ENCODE measurements around the gene TRIM27. TPM values are rescaled to one million over a fixed set of nuclear protein-coding genes. Genes with fewer than 3 reads are reported as not detected.
"Not testable (repeated sequence)": the region's sequence is repeated elsewhere in the genome, so short reads cannot be mapped to it uniquely, and the experiment has no call there.

TRIM27 gene
- total RNA-seq, 1 donor from 2014 or later: 54.5 TPM

DNA sequence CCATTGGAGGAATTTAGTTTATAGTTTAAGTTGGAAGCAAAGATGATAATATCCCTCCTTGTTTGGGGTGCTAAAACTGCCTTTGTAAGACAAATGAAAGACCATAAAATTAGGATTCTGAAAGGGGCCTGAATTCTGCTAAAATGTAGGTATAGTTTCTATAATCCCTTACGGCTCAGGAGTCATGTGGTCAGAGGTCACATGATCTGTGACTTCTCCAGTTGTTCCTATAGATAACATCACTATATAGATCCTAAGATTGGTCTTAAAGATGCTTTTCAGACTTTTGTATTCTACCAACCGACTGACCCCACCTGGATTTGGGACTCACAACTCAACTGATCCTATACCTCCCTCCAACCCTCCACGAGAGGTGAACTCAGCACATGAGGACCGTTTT lies 44.7 kb upstream of the TRIM27 start:
- Histone ChIP-seq H3K27ac (ENCODE audit: low read depth, low read length) (no peak overlapping the region), H3K36me3 (ENCODE audit: insufficient read depth, low read length) (no peaks in the 10 kb centered on the region), H2AFZ (ENCODE audit: low read depth, low read length) (no peak overlapping the region), H3K4me2 (ENCODE audit: low read length) (no peak overlapping the region), H3K4me1 (ENCODE audit: insufficient read depth, low read length) (no peaks in the 10 kb centered on the region), H3K79me2 (ENCODE audit: insufficient read depth, low read length) (no peaks in the 10 kb centered on the region), H3K9me3 (ENCODE audit: insufficient read depth, low read depth, low read length) (peaks cover 3% of the 10 kb centered on the region), H3K27me3 (ENCODE audit: insufficient read depth, low read length) (no peaks in the 10 kb centered on the region), H3K4me3 (ENCODE audit: insufficient read depth, low read depth, low read length) (no peak overlapping the region), H4K20me1 (ENCODE audit: insufficient read depth, low read length) (no peaks in the 10 kb centered on the region), H3K9ac (ENCODE audit: low read length) (no peak overlapping the region)
- H3K4me3 Mint-ChIP-seq (ENCODE audit: unreplicated experiment): no peak overlapping the region
- no peak overlapping the region for H3K27ac Mint-ChIP-seq (ENCODE audit: unreplicated experiment)
- no peaks in the 10 kb centered on the region for H3K4me1 Mint-ChIP-seq (ENCODE audit: low read depth, unreplicated experiment)
- H3K27me3 Mint-ChIP-seq (ENCODE audit: low read depth, unreplicated experiment): no peaks in the 10 kb centered on the region
- H3K36me3 Mint-ChIP-seq (ENCODE audit: low read depth, unreplicated experiment): no peaks in the 10 kb centered on the region
- no peak for FAIRE-seq
- TF ChIP-seq, protein P1, sequence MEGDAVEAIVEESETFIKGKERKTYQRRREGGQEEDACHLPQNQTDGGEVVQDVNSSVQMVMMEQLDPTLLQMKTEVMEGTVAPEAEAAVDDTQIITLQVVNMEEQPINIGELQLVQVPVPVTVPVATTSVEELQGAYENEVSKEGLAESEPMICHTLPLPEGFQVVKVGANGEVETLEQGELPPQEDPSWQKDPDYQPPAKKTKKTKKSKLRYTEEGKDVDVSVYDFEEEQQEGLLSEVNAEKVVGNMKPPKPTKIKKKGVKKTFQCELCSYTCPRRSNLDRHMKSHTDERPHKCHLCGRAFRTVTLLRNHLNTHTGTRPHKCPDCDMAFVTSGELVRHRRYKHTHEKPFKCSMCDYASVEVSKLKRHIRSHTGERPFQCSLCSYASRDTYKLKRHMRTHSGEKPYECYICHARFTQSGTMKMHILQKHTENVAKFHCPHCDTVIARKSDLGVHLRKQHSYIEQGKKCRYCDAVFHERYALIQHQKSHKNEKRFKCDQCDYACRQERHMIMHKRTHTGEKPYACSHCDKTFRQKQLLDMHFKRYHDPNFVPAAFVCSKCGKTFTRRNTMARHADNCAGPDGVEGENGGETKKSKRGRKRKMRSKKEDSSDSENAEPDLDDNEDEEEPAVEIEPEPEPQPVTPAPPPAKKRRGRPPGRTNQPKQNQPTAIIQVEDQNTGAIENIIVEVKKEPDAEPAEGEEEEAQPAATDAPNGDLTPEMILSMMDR (IDR thresholded peaks at IDR 0.05; ENCODE audit: insufficient read depth, low read depth, low read length): no peak
- no peak for TF ChIP-seq EZH2 (IDR thresholded peaks at IDR 0.05; ENCODE audit: insufficient read depth, low read length)
- DNase-seq (ENCODE audit: low read depth): no peak
- peaks cover 10% of the 10 kb centered on the region for H3K9me3 Mint-ChIP-seq (ENCODE audit: unreplicated experiment)

DNA sequence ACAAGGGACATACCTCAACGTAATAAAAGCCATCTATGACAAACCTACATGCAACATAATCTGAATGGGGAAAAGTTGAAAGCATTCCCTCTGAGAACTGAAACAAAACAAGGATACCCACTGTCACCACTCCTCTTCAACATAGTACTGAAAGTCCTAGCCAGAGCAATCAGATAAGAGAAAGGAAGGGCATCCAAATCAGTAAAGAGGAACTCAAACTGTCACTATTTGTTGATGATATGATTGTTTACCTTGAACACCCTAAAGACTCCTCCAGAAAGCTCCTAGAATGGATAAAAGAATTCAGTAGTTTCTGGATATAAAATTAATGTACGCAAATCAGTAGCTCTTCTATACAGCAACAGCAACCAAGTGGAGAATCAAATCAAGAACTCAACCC lies 41.9 kb upstream of the TRIM27 start:
- no peak overlapping the region for H3K9ac ChIP-seq (ENCODE audit: low read length)
- H4K20me1 ChIP-seq (ENCODE audit: insufficient read depth, low read length): no peaks in the 10 kb centered on the region
- no peak overlapping the region for H3K27ac Mint-ChIP-seq (ENCODE audit: unreplicated experiment)
- TF ChIP-seq EZH2 (IDR thresholded peaks at IDR 0.05; ENCODE audit: insufficient read depth, low read length): no peak
- TF ChIP-seq, protein P1 (IDR thresholded peaks at IDR 0.05; ENCODE audit: insufficient read depth, low read depth, low read length): no peak
- no peak overlapping the region for H3K27ac ChIP-seq (ENCODE audit: low read depth, low read length)
- DNase-seq (ENCODE audit: low read depth): no peak
- H3K4me3 ChIP-seq (ENCODE audit: insufficient read depth, low read depth, low read length): no peak overlapping the region
- H3K4me3 Mint-ChIP-seq (ENCODE audit: unreplicated experiment): no peak overlapping the region
- no peaks in the 10 kb centered on the region for H3K36me3 Mint-ChIP-seq (ENCODE audit: low read depth, unreplicated experiment)
- no peak for FAIRE-seq
- H3K4me1 Mint-ChIP-seq (ENCODE audit: low read depth, unreplicated experiment): no peaks in the 10 kb centered on the region
- H3K9me3 ChIP-seq (ENCODE audit: insufficient read depth, low read depth, low read length): peaks cover 3% of the 10 kb centered on the region
- H3K4me1 ChIP-seq (ENCODE audit: insufficient read depth, low read length): no peaks in the 10 kb centered on the region
- H3K27me3 Mint-ChIP-seq (ENCODE audit: low read depth, unreplicated experiment): peaks cover 2% of the 10 kb centered on the region
- no peaks in the 10 kb centered on the region for H3K36me3 ChIP-seq (ENCODE audit: insufficient read depth, low read length)
- H3K4me2 ChIP-seq (ENCODE audit: low read length): no peak overlapping the region
- no peaks in the 10 kb centered on the region for H3K27me3 ChIP-seq (ENCODE audit: insufficient read depth, low read length)
- no peak overlapping the region for H2AFZ ChIP-seq (ENCODE audit: low read depth, low read length)
- no peaks in the 10 kb centered on the region for H3K79me2 ChIP-seq (ENCODE audit: insufficient read depth, low read length)
- peaks cover 10% of the 10 kb centered on the region for H3K9me3 Mint-ChIP-seq (ENCODE audit: unreplicated experiment)

DNA sequence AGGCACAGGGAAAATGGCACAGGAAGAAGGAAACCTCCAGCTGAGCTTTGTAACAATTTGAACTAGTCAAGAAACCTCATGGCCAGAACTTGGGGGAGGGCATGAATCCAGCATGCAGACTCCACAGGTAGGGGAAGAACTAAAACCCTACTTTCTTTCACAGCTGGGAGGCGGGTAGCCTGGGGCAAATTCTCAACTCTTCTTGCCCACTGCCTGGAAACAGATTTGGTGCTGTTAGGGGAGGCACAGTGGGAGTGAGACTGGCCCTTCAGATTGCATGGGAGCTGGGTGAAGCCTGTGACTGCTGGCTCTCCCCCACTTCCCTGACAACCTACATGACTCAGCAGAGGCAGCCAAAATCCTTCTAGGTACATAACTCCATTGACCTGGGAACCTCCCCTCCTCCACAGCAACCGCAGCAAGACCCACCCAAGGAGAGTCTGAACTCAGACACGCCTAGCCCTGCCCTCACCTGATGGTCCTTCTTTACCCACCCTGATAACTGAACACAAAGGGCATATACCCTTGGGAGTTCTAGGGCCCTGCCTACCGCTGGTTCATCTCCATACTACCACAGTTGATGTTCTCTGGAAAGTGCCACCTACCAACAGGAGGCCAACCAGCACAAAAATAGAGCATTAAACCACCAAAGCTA lies 37.2 kb upstream of the TRIM27 start:
- Mint-ChIP-seq H3K36me3 (ENCODE audit: low read depth, unreplicated experiment) (no peaks in the 10 kb centered on the region), H3K4me1 (ENCODE audit: low read depth, unreplicated experiment) (no peaks in the 10 kb centered on the region), H3K9me3 (ENCODE audit: unreplicated experiment) (peaks cover 2% of the 10 kb centered on the region), H3K27ac (ENCODE audit: unreplicated experiment) (no peak overlapping the region), H3K4me3 (ENCODE audit: unreplicated experiment) (no peak overlapping the region), H3K27me3 (ENCODE audit: low read depth, unreplicated experiment) (peaks cover 2% of the 10 kb centered on the region)
- H3K79me2 ChIP-seq (ENCODE audit: insufficient read depth, low read length): no peaks in the 10 kb centered on the region
- no peaks in the 10 kb centered on the region for H3K27me3 ChIP-seq (ENCODE audit: insufficient read depth, low read length)
- H3K4me2 ChIP-seq (ENCODE audit: low read length): no peak overlapping the region
- FAIRE-seq (no peak), DNase-seq (ENCODE audit: low read depth) (no peak)
- H3K9ac ChIP-seq (ENCODE audit: low read length): no peak overlapping the region
- no peaks in the 10 kb centered on the region for H4K20me1 ChIP-seq (ENCODE audit: insufficient read depth, low read length)
- TF ChIP-seq EZH2 (IDR thresholded peaks at IDR 0.05; ENCODE audit: insufficient read depth, low read length): no peak
- TF ChIP-seq, protein P1 (IDR thresholded peaks at IDR 0.05; ENCODE audit: insufficient read depth, low read depth, low read length): no peak
- no peak overlapping the region for H3K4me3 ChIP-seq (ENCODE audit: insufficient read depth, low read depth, low read length)
- no peaks in the 10 kb centered on the region for H3K4me1 ChIP-seq (ENCODE audit: insufficient read depth, low read length)
- H3K27ac ChIP-seq (ENCODE audit: low read depth, low read length): no peak overlapping the region
- H3K36me3 ChIP-seq (ENCODE audit: insufficient read depth, low read length): no peaks in the 10 kb centered on the region
- no peak overlapping the region for H2AFZ ChIP-seq (ENCODE audit: low read depth, low read length)
- no peaks in the 10 kb centered on the region for H3K9me3 ChIP-seq (ENCODE audit: insufficient read depth, low read depth, low read length)

DNA sequence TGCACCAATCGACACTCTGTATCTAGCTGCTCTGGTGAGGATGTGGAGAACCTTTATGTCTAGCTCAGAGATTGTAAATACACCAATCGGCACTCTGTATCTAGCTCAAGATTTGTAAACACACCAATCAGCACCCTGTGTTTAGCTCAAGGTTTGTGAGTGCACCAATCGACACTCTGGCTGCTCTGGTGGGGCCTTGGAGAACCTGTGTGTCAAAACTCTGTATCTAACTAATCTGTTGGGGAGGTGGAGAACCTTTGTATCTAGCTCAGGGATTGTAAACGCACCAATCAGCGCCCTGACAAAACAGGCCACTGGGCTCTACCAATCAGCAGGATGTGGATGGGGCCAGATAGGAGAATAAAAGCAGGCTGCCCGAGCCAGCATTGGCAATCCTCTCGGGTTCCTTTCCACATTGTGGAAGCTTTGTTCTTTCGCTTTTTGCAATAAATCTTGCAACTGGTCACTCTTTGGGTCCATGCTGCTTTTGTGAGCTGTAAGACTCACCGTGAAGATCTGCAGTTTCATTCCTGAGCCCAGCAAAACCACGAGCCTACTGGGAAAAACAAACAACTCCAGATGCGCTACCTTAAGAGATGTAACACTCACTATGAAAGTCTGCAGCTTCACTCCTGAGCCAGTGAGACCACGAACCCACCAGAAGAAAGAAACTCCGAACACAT lies 34.9 kb upstream of the TRIM27 start:
- not testable (repeated sequence) for H4K20me1 ChIP-seq (ENCODE audit: insufficient read depth, low read length); H3K9me3 ChIP-seq (ENCODE audit: insufficient read depth, low read depth, low read length); DNase-seq (ENCODE audit: low read depth); H3K9me3 Mint-ChIP-seq (ENCODE audit: unreplicated experiment); H3K4me2 ChIP-seq (ENCODE audit: low read length); H3K4me3 Mint-ChIP-seq (ENCODE audit: unreplicated experiment); H3K79me2 ChIP-seq (ENCODE audit: insufficient read depth, low read length); H3K36me3 ChIP-seq (ENCODE audit: insufficient read depth, low read length); H3K4me1 Mint-ChIP-seq (ENCODE audit: low read depth, unreplicated experiment); H3K27ac ChIP-seq (ENCODE audit: low read depth, low read length); H3K27me3 Mint-ChIP-seq (ENCODE audit: low read depth, unreplicated experiment); H3K4me3 ChIP-seq (ENCODE audit: insufficient read depth, low read depth, low read length); H3K27me3 ChIP-seq (ENCODE audit: insufficient read depth, low read length); FAIRE-seq; H3K9ac ChIP-seq (ENCODE audit: low read length); H3K27ac Mint-ChIP-seq (ENCODE audit: unreplicated experiment); H3K36me3 Mint-ChIP-seq (ENCODE audit: low read depth, unreplicated experiment); H2AFZ ChIP-seq (ENCODE audit: low read depth, low read length); H3K4me1 ChIP-seq (ENCODE audit: insufficient read depth, low read length)
